Urothelium cell line (cell line): Measurements from ENCODE around the gene PTPRD.

Source experiments
- DNase-seq: peaks from one replicate; pipeline ENCODE4 v3.0.0; 2011; ENCODE audit warnings: low spot score, mixed read lengths
- FAIRE-seq: peaks from 2 replicates; lab custom pipeline; 2011; peaks lifted over from hg19 to GRCh38; lab: Jason Lieb, UNC

PTPRD gene

DNA sequence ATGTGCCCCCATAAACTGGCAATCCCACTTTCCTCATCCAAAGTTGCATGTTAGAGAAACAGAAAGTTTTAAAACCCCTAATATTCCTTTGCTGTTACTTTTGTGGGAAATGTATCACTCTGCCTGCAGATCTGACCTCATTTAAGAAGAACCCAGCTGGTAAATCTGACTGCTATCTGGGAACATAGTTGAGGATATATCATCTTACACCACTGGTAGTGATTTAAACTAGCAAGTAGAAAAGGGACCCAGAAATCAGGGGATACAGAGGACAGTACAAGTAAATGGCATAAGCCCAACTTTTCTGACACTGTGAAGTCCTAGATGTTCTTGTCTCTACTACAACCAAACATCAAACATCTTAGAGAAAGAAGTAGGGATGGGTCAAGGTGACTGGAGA is 1752.7 kb downstream of the PTPRD start:
- FAIRE-seq (no peak), DNase-seq (no peak)

DNA sequence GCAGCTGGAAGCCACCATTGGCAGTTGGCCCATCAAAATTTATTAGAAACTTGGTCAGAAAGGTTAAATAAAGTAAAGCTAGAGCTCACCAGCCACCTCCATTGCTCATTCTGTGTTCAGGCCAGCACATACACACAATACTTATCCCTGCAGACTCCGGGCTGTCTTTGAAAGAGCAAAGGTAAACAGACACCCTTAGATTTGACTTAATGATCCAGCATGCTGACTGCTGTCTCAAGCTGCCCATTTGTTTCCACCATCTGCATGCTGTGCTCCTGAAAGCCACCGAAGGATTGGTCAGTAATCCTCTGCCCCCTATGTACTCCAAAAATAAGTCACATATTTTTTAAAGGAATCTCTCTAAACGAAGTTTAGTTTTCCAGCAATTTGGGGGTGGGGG is 1753.4 kb downstream of the PTPRD start:
- FAIRE-seq (no peak), DNase-seq (no peak)

DNA sequence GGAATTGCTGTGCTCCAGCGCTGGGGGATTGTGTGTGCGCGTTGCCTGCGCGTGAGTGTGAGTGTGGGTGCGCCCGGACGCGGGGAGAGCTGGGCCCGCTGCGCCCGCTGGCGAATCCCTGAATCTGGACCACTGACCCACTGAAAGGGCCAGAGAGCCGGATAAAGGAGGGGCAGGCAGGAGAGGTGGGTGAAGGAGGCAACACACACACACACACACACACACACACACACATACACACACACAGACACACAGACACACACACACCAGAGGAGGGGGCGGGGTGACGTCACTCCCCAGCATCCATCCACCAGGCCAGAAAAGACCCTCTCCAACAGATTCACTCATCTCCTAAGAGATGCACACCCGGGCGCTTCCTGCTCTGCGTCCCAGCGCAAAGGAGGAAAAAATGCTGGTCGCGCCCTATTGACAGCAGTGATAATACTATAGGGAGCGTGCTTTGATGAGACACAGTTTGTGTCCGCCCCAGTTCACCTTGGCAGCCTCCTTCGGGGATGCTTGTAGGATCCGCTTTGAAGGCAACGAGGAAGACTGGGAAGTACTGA is 1754.1 kb downstream of the PTPRD start:
- no peak for DNase-seq
- no peak for FAIRE-seq

DNA sequence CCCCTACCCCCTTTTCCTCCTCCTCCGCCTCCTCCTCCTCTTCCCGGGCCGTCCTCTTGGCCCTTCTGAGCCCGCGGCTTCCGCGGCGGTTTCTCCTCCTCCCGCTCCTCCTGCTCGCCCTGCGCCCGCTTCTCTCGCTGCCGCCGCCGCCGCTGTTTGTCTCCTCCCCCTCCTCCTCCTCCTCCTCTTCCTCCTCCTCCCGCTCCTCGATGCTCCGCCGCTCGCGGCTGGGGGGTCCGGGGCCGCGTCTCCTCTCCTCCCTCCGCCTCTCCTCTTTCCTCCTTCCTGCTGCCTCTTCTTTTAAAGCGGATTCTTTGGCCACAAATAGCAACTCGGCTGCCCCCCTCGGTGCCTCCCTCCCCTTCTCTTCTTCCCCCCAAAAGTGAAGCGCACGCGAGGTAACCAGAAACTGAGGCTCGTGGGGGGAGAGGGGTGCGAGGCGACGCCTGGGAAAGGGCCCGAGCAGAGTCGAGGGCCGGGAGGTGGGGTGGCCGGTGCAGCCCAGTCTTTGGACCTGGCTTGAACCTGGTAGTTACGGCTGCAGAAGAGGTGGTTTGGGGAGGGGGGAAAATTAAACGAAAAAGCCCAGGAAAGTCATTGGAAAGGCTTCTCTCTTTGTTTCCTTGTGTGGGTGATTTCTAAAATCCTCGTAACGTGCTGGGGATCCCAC is 1754.7 kb downstream of the PTPRD start:
- FAIRE-seq (no peak), DNase-seq (no peak)

DNA sequence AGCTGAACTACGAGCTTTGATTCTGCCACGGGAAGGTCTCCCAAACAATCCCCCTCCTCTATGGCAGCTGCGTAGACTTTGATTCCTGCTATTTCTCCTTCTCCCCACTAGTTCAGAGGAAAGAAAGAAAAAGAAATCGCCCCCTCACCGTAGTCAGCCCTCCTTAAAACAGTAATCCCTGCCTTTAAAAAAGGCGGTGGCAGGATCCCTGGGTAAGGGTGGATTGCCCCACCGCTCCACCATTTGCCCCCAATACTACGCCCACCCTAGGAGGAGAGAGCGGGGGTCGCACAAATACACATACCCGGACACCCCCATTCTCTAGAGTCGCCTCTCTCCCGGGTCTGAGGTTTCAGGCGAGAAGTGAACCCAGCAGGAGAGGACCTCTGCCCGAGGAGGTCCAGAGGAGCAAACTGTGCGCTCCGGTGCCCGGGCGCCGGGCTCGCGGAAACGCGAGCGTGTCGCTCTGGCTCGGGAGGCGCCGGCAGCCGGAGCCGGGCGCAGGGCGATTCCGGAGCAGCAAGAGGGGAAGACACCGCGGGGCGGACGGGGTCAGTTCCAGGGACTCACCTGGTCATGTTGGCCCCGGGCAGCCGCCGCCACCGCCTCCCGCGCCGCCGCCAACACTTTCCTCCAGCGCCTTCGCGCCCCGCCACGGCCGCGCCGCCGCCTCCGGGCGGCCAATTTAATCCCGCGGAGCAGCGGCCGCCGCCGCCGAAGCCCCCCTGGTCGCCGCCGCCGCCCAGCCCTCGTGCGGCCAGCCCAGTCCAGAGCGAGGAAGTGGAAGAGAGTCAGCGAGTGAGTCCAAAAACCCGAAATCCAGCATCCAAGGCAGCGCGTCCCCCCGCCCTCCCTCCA is 1755.5 kb downstream of the PTPRD start:
- DNase-seq (no peak), FAIRE-seq (no peak)

DNA sequence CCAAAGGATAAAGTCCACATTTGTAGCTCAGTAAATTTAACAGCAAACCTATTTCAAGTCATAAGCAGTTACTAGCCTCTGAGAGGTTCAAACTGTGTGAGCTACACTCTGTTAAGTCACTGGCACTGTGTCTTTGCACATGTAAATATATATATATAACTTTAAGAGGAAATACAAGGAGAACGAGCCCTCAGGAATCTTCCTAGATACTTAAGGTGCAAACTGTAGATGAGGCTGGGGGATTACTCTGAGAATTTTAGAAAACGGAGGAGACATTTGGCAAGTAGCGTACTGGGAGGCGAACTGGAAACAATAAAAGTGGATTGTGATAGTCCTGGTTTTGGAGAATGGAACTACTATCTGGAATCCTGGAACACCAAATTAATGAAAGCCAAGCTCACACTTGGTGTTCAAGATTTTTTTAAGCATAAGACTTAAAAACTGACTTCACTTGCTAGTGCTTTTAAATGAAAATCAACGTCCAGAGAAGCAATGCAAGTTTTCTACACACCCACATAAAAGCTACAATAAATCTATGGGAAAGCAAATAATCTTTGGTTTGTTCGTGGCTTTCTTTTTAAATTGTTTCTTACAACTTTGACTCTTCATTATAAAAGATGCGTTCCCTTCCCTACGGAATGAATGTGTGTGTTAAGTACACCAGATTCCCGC is 1756.3 kb downstream of the PTPRD start:
- DNase-seq (no peak), FAIRE-seq (no peak)

DNA sequence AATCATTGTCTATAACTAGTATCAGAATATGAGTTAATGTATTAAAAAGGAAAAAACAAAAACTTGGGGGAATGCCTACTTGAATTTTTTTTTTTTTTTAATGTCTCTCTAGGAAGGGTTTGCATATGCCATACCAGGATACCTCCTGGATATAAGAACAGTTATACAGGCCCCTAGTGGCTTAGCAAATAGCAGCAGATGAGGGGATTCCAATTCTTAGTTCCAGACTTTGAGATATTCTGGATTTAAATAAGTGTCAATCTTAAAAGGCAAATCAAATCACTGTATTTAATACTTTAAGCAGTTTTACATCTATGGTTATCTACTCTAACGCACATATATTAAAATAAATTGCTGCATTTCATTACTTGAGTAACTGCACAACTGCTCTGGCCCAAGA is 1757.8 kb downstream of the PTPRD start:
- DNase-seq, result no peak
- no peak for FAIRE-seq

DNA sequence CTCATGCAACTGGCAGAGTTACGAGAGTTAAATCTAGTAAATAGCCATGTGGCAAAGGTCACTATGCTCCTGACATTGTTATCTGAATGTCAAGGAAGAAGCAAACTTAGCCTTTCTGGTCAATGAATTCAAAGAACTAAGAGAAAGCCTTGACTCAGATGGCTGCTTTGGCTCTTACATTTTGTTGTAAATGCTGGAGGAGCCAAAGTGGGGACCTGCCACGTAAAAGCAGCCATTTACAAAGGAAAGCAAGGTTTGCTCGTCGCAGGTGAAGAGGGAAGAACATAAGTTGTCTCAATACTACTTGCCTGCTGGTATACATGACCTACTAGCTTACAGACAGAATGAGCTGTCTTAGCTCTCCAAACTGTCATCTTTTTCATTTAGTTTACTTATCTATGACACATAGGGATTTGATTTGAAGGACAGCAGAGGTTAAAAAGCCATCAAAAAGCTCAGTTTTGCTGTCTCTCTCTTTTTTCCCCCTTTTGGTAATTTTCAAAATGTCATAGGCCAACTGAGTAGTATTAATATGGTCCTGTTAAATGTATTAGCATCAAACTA is 1760.4 kb downstream of the PTPRD start:
- FAIRE-seq, result no peak
- no peak for DNase-seq

DNA sequence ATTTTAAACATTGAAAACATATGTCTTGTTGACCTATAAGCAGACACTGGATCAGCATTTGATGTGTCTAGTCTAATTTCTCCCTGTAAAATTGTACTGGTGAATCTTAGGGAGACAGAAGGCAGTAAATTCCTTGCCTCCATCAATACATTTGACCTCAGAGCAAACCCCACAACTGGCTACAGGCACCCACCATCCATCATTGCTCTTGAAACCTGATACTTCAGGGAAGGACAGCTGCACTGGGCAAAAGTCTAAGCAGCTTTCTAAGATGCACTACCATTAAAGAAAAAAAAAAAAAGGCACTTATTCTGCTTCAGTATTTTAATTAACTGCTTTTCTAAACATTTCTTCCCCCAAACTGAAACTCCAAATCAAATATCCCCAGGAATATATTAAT is 1761.9 kb downstream of the PTPRD start:
- FAIRE-seq (no peak), DNase-seq (no peak)

DNA sequence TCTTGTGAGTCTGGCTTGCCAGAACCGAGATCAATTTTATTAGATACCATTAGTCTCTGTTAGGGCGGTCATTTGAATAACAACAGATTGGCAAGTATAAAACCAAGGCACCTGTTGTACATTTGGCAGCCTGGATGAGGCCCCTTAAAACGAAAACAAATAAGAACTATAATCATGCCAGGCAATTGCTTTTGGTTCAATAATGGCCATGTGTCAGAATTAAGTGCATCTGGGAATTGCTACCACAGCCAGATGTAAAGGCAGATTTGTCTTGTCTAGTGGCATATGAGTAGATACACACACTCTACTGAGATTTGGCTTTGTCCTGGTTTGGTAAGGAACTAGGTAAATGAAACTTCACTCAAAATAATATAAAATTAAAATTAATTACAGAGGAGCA is 1767.0 kb downstream of the PTPRD start:
- FAIRE-seq, result no peak
- no peak for DNase-seq

DNA sequence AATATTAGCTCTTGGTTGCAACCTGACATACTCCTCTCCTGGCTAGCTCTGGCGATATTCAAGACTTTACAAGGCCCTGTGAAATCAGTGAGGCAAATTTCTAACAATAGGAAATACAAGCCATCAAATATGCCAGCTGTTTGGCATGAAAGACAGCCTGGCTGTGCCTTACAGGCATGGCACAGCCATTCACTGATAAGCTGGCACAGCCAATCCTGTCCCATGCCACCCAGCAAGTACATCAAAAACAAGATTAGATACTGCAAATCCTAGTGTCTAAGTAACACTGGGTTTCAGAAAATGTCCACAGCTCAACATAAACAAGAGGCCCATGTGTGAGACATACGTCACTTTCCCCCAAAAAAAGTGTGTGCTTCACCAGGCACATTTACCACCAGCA is 1767.4 kb downstream of the PTPRD start:
- DNase-seq, result no peak
- no peak for FAIRE-seq

DNA sequence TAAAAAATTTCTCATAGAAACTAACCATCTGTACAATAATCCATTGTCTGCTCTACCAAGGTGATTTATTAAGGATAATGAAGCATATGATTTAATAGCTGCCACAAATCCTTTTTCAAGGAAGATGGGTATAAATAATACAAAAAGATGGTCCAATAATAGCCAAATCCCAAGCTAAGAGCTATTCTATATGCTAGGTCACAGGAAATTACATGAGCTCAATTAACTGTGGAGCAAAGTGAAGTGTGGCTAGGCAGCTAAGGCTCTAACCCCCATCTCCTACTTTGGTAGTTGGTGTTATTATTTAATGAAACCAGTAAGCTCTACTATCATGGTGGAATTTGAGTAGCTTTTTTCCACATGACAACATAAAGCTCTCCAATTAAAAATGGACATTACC is 1768.3 kb downstream of the PTPRD start:
- DNase-seq, result no peak
- FAIRE-seq, result no peak

DNA sequence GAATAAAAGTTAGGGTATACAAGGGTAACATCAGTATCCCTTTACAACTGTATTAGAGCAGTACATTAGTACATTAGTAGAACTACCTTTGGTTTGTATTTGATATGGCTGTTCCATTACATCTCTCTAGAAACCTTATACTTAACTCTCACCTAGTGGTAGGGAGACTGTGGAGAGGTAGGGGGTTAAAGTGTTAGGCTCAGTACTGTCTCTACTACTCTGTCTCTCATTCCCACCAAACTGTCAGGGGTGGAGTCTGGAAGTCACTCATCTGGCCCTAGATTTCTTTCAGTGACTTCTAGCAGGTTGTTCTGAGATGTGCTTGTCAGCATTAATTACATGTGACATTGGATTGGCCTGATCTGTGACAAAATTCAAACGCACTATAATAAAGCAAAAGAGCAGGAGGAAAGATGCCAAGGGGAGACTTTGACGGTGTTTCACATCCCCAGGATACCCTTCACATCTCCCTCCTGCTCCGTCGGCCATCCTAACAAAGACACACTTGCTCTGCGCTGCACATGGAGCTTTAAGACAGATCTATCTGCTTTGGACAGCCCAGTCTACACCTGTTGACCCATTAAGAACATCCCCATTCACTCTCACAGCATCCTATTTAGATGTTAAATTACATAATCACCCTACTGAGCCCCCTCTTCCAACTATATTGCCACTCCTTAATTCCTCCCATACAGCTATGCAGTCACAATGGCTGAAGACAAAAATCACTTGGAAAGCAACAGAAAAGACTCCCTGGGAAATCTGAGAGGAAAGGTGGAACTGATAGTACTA is 1770.2 kb downstream of the PTPRD start:
- DNase-seq (no peak), FAIRE-seq (no peak)

DNA sequence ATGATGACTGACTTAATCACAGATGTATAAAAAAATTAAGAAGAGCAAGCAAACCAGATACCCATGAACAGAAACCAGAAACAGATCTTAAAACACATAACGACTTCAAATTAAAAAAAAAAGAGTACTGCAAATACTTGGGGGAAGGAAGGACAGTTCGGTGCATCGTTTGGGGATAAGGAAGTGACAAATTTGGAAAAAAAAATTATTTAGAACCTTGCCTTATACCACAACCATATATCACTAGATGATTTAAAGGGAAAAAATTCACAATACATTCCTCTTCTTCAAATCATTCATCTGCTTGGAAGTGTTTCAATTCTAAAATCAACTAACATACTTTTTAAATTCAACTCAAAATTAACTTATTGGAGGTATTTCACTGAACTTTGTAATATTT is 1774.7 kb downstream of the PTPRD start:
- FAIRE-seq, result no peak
- no peak for DNase-seq

DNA sequence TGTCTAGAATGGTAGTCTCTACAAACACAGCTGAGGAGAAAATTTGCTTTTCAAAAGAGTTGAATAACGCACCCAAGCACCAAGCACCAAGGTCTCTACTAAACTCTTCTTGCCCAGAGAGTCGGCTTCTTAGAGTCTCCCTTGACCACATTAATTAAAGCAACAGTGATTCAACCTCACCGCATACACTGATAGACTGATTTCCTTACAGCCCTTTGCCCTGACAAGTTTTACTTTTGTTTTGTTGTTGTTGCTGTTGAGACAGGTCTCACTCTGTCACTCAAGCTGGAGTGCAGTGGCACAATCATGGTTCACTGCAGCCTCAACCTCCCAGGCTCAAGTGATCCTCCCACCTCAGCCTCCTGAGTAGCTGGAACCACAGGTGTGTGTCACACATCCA is 1777.5 kb downstream of the PTPRD start:
- no peak for DNase-seq
- FAIRE-seq, result no peak

DNA sequence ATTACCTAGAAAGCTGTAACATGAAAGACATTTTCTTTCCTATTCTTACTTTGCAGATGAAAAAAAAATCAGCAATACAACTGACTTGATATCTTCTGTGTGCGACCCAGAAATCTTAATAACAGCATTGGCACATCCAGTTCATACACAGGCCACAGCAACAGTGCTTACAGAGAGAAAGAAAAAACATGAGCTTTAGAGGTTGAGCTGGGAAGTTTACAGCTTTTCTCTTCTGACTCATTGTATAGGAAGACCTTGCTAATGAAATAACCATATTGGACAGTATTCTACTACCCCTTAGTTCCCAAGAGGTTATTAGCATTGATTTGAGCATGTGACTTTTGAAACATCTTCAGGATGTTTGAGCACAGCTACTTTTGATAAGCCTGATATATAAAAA is 1779.8 kb downstream of the PTPRD start:
- FAIRE-seq (no peak), DNase-seq (no peak)

DNA sequence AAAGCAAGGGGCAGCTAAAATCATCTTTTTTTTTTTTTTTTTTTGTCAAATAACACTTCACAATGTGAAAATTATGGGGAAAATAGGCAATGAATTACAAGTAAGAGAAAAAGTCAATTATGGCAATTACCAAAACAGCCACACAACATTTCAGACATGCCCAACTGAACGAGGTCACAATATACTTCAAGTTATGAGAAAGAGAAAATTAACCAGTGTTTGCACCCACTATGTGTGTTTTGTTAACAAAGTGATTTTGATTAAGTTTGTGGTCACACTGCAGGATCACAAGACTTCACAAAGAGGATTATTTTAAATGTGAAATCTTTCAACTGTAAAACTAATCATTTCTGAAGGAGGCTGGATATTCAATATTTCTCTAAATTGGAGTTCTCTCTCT is 1780.4 kb downstream of the PTPRD start:
- FAIRE-seq, result no peak
- DNase-seq, result no peak

DNA sequence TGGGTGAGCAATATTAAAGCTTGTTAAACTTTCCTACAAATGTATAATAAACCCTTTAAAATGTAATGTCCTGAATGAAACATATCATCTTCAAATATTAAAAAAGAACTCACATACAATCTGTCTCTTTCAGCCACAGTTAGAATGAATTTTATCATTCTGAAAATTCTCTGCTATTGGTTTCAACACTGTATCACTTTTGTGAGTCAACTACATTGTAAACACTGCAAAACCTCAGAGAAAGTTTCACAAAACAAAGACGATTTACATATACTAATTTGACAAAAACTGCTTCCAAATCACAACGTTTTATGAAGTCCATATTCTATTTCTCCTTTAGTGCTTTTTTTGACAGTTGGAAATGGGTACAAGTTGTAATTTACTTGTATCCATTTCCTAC is 1781.2 kb downstream of the PTPRD start:
- FAIRE-seq (no peak), DNase-seq (no peak)

DNA sequence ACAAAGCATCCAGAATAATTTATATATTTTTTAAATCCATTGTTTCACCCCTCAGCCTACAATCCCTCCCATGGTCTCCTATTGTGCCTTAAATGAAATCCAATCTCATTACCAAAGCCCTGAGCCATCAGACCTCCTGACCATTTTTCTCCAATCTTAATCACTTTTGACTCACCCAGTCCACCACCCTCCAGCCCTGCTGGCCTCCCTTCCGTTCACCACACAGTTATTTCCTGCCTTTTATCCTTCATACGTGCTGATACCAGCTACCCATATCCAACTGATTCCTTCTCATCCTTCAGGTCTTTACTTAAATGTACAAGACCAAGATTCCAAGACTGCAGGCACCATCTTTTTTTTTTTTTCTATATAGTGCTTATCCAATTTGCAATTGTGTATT is 1786.5 kb downstream of the PTPRD start:
- no peak for DNase-seq
- no peak for FAIRE-seq

DNA sequence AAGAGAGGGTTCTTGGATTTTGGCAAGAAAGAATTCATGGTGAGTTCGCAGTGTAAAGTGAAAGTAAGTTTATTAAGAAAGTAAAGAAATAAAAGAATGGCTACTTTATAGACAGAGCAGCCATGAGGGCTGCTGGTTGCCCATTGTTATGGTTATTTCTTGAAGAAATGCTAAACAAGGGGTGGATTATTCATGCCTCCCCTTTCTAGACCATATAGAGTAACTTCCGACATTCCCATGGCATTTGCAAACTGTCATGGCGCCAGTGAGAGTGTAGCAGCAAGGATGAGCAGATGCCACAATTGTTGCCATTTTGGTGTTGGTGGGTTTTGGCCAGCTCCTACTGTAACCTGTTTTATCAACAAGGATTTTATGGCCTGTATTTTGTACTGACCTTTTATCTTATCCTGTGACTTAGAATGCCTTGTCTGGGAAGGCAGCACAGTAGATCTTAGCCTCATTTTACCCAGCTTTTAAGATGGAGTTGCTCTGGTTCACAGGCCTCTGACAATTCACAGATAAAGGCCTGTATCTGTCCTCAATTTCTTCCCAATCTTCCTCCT is 1787.1 kb downstream of the PTPRD start:
- FAIRE-seq (no peak), DNase-seq (no peak)
